Natural killer cell (primary cell): Measurements from ENCODE around the gene ACTR6. TPM values are rescaled to one million over a fixed set of nuclear protein-coding genes. Genes with fewer than 3 reads are reported as not detected.
A peak's percentile ranks its signal among the peaks of the same experiment; 100 is the strongest.

Experiments used
- ATAC-seq, 3 donors: fragments of 150-1000 bp in 2 of 3; fragments of 200-7000 bp in 1 of 3; cut with Tn5 transposase; 1 replicate in 1 of 3; 2 replicates in 2 of 3; pipeline ENCODE4 v1.10.0; 2021; ENCODE audit warnings: mild to moderate bottlenecking in 2 of 3, moderate library complexity in 2 of 3
- DNase-seq, 2 donors: peaks; one replicate each; pipeline versions ENCODE4 v3.0.0 to v3.0.0-alpha.2; 2013 to 2021; ENCODE audit warnings: mixed read lengths in 1 of 2
- H3K27ac ChIP-seq: one replicate; pipeline ENCODE4 v1.5.1; 2013; ENCODE audit warnings: mild to moderate bottlenecking, low read length
- H3K27me3 ChIP-seq: one replicate; pipeline ENCODE4 v1.6.1; 2013; ENCODE audit warnings: low read length; ENCODE audit not compliant: control insufficient read depth, insufficient read depth
- H3K36me3 ChIP-seq: one replicate; pipeline ENCODE4 v1.6.1; 2013; ENCODE audit warnings: low read length; ENCODE audit not compliant: control insufficient read depth, insufficient read depth
- H3K4me1 ChIP-seq: one replicate; pipeline ENCODE4 v1.6.1; 2013; ENCODE audit warnings: low read length; ENCODE audit not compliant: control insufficient read depth, insufficient read depth
- H3K4me3 ChIP-seq: one replicate; pipeline ENCODE4 v1.5.1; 2013; ENCODE audit warnings: low read length
- H3K9me3 ChIP-seq: one replicate; pipeline ENCODE4 v1.6.1; 2013; ENCODE audit warnings: low read length; ENCODE audit not compliant: control insufficient read depth, insufficient read depth
- H3K27ac Mint-ChIP-seq, 2 donors: one replicate each; pipeline ENCODE4 v1.8.0; 2022; ENCODE audit warnings: mild to moderate bottlenecking in 2 of 2, mixed read lengths in 2 of 2, moderate library complexity in 1 of 2
- H3K27me3 Mint-ChIP-seq, 2 donors: one replicate each; pipeline ENCODE4 v1.8.0; 2022; ENCODE audit warnings: low read depth in 2 of 2, mixed read lengths in 2 of 2
- H3K36me3 Mint-ChIP-seq: one replicate; pipeline ENCODE4 v1.8.0; 2022; ENCODE audit warnings: mixed read lengths
- H3K4me1 Mint-ChIP-seq, 2 donors: one replicate each; pipeline ENCODE4 v1.8.0; 2022; ENCODE audit warnings: mixed read lengths in 2 of 2
- H3K4me3 Mint-ChIP-seq: one replicate; pipeline ENCODE4 v1.8.0; 2022; ENCODE audit warnings: mild to moderate bottlenecking, moderate library complexity, mixed read lengths
- H3K9me3 Mint-ChIP-seq, 2 donors: one replicate each; pipeline ENCODE4 v1.8.0; 2022; ENCODE audit warnings: mixed read lengths in 2 of 2
- CTCF ChIP-seq: fragments of 200-600 bp; IDR thresholded peaks from one replicate; pipeline ENCODE4 v1.8.0; 2022; ENCODE audit warnings: antibody characterized with exemption
- WGBS: methylation state at CpG from one replicate; pipeline ENCODE4 v1.1.7; 2013; ENCODE audit warnings: missing lambda C conversion rate; ENCODE audit not compliant: insufficient coverage; 5-methylcytosine and 5-hydroxymethylcytosine counted together
- intact Hi-C: fragments of 100-400 bp; cut with micrococcal nuclease; formaldehyde crosslinking; loops from one replicate; pipeline ENCODE4 v1.14.2; 2022
- total RNA-seq, 4 donors: library from RNA; stranded (reverse); fragments of 120-200 nt in 1 of 4; gene quantifications; one replicate each; pipeline versions ENCODE4 v1.2.3 to v1.2.4, GENCODE V29; 2013 to 2022

The ACTR6 gene
- total RNA-seq, 3 donors from 2014 or later (not counting 1 experiment from before 2014, with no cell fraction given): 20.4 to 27.5 (median 20.8) TPM

GRCh38 chr12:100197486-100197885 is 3.1 kb upstream of the ACTR6 start:
- no peak for DNase-seq
- TF ChIP-seq CTCF: no peak
- H3K4me1 Mint-ChIP-seq: peaks cover 27% of the 10 kb centered on the region in 2 donors
- WGBS: 95% methylated on average over 4 of the region's 4 CpGs
- intact Hi-C loops: loop anchor here (5.0 kb wide), 1 partner anchor 35 kb away; no protein-coding TSS in a partner anchor
- no peak overlapping the region for H3K27ac Mint-ChIP-seq
- no peaks in the 10 kb centered on the region for H3K36me3 ChIP-seq
- H3K27ac ChIP-seq: no peak overlapping the region
- no peaks in the 10 kb centered on the region for H3K9me3 Mint-ChIP-seq
- no peaks in the 10 kb centered on the region for H3K36me3 Mint-ChIP-seq
- no peaks in the 10 kb centered on the region for H3K27me3 ChIP-seq
- no peaks in the 10 kb centered on the region for H3K27me3 Mint-ChIP-seq
- H3K9me3 ChIP-seq: no peaks in the 10 kb centered on the region
- H3K4me3 Mint-ChIP-seq: no peak overlapping the region
- no peak overlapping the region for H3K4me3 ChIP-seq
- peaks cover 22% of the 10 kb centered on the region for H3K4me1 ChIP-seq
- no peak for ATAC-seq

DNA sequence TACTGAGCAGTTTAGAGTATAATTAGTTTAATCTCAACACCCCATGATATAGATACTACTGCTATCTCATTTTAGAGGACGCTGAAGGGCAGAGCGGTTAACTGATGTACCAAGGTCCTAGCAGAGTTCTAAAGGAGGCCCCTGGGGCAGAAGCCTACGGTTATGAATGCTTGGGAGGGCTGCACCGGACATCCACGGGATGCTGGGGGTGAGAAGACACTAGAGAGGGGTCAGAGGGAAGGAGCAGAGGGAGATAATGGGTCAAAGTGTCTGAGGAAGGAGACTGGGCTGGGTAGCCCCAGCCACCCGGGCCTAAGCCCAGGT is 1.6 kb upstream of the ACTR6 start:
- intact Hi-C loops: loop anchor here (5.0 kb wide), 1 partner anchor 37 kb away; no protein-coding TSS in a partner anchor
- H3K4me1 Mint-ChIP-seq: peaks cover 32 to 36% of the 10 kb centered on the region in 2 donors

DNA sequence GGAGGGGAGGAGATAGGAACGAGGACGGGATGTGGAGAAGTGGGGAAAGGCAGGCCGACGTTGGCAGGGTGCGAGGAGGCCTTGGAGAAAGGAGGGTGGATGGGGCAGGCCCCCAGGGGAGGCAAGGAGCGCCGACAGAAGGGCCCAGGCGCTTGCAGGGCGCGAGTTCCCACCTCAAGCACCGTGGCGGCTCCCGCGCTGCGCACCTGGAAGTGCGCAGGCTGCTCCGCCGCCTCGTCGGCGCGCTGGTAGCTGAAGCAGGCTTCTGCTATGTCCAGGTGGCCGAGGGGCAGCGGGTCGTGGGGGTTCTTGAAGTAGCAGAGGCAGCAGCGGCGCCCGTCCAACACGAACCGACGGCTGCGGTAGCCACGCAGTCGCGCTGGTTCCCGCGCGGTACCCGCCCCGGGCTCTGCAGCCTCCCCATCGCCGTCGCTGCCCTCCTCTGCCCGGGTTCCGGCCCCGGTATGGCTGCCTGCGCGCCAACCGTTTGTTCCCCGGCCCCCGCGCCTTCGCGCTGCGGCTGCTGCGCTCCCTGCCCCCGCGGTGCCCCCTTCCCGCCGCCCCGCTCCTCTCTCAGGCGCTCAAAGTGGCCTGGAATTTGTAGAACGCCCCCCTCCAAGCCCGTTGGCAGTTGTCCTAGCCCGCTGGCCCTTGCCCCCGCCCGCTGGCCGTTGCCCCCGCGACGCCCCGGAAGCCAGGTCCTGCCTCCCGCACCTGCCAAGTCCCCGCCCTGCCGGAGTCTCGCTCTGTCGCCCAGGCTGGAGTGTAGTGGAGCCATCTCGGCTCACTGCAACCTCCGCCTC is 1.1 kb upstream of the ACTR6 start:
- ATAC-seq (peak; percentile 58 to 73 (median 60)), DNase-seq (peak; percentile 63 to 81)
- peak overlapping the region; percentile 98 for H3K27ac Mint-ChIP-seq
- no peak for TF ChIP-seq CTCF
- H3K27me3 Mint-ChIP-seq: no peaks in the 10 kb centered on the region
- Histone ChIP-seq H3K4me3 (peak overlapping the region; percentile 81), H3K4me1 (peaks cover 28% of the 10 kb centered on the region), H3K36me3 (no peaks in the 10 kb centered on the region), H3K9me3 (no peaks in the 10 kb centered on the region), H3K27ac (peak overlapping the region; percentile 59), H3K27me3 (no peaks in the 10 kb centered on the region)
- H3K9me3 Mint-ChIP-seq: no peaks in the 10 kb centered on the region
- no peaks in the 10 kb centered on the region for H3K36me3 Mint-ChIP-seq
- H3K4me1 Mint-ChIP-seq: peaks cover 32 to 36% of the 10 kb centered on the region in 2 donors
- under 1% methylated on average over 79 of the region's 79 CpGs for WGBS
- H3K4me3 Mint-ChIP-seq: peak overlapping the region; percentile 99
- intact Hi-C loops: loop anchor here (1.0 to 5.0 kb wide), 4 partner anchors 37 to 1697 kb away; partner anchors contain the start of genes BLTP3B, DEPDC4 and SCYL2

More for the DNA sequence above, 1.6 kb upstream of the ACTR6 start:
- Mint-ChIP-seq H3K9me3 (no peaks in the 10 kb centered on the region), H3K36me3 (no peaks in the 10 kb centered on the region), H3K4me3 (peak overlapping the region; percentile 99), H3K27ac (peak overlapping the region in 1 of 2 donors; percentile 98), H3K27me3 (no peaks in the 10 kb centered on the region)
- Histone ChIP-seq H3K9me3 (no peaks in the 10 kb centered on the region), H3K36me3 (no peaks in the 10 kb centered on the region), H3K4me1 (peaks cover 28% of the 10 kb centered on the region), H3K27me3 (no peaks in the 10 kb centered on the region), H3K27ac (peak overlapping the region; percentile 59), H3K4me3 (peak overlapping the region; percentile 81)
- ATAC-seq (no peak), DNase-seq (no peak)
- TF ChIP-seq CTCF: no peak
- WGBS: 61% methylated on average over 6 of the region's 6 CpGs
